ENCODE measurements around the gene MPC1L.
A peak's percentile ranks its signal among the peaks of the same experiment; 100 is the strongest.
"Not testable (repeated sequence)": the region's sequence is repeated elsewhere in the genome, so short reads cannot be mapped to it uniquely, and the experiment has no call there.

The MPC1L gene

GRCh38 chrX:40580537-40581335 lies 42.5 kb upstream of the MPC1L start, which contains the start of gene ATP6AP2:
Gene ATP6AP2 (plus strand): TSS chrX:40580970. CDS start chrX:40581066, 96 bp downstream.
- DNase-seq (ENCODE audit: low read depth), result peak; percentile 75
- TF ChIP-seq CTCF (conservative IDR thresholded peaks at IDR 0.05; ENCODE audit: low read depth, low read length), result no peak
- H3K4me3 ChIP-seq (ENCODE audit: low read length), result peak within 1 kb of the TSS; percentile 81

- no peak for DNase-seq (ENCODE audit: low read depth)
- H3K4me3 ChIP-seq (ENCODE audit: low read length), result peak overlapping the region; percentile 81
- TF ChIP-seq CTCF (conservative IDR thresholded peaks at IDR 0.05; ENCODE audit: low read depth, low read length), result no peak
Measured at GRCh38 chrX:40581336-40581920, 41.8 kb upstream of the MPC1L start.

- not testable (repeated sequence) for H3K4me3 ChIP-seq (ENCODE audit: low read length); DNase-seq (ENCODE audit: low read depth)
Measured at GRCh38 chrX:40582178-40582577, 41.0 kb upstream of the MPC1L start.

GRCh38 chrX:40582811-40583210 lies 40.4 kb upstream of the MPC1L start:
- DNase-seq (ENCODE audit: low read depth), result no peak
- no peak for TF ChIP-seq CTCF (conservative IDR thresholded peaks at IDR 0.05; ENCODE audit: low read depth, low read length)
- no peak overlapping the region for H3K4me3 ChIP-seq (ENCODE audit: low read length)

GRCh38 chrX:40587623-40588022 lies 35.6 kb upstream of the MPC1L start:
- H3K4me3 ChIP-seq (ENCODE audit: low read length); DNase-seq (ENCODE audit: low read depth): not testable (repeated sequence)

GRCh38 chrX:40589616-40590321 lies 33.5 kb upstream of the MPC1L start:
- not testable (repeated sequence) for DNase-seq (ENCODE audit: low read depth); H3K4me3 ChIP-seq (ENCODE audit: low read length)

- TF ChIP-seq CTCF (conservative IDR thresholded peaks at IDR 0.05; ENCODE audit: low read depth, low read length), result no peak
- DNase-seq (ENCODE audit: low read depth), result no peak
- H3K4me3 ChIP-seq (ENCODE audit: low read length), result no peak overlapping the region
Measured at GRCh38 chrX:40603446-40603845, 19.8 kb upstream of the MPC1L start.

GRCh38 chrX:40607381-40607780 lies 15.8 kb upstream of the MPC1L start:
- no peak overlapping the region for H3K4me3 ChIP-seq (ENCODE audit: low read length)
- DNase-seq (ENCODE audit: low read depth), result no peak
- TF ChIP-seq CTCF (conservative IDR thresholded peaks at IDR 0.05; ENCODE audit: low read depth, low read length), result no peak
